ENCODE results near the gene ALKBH4. TPM values are rescaled to one million over a fixed set of nuclear protein-coding genes. Genes with fewer than 3 reads are reported as not detected.
A peak's percentile ranks its signal among the peaks of the same experiment; 100 is the strongest.

The ALKBH4 gene
- polyA plus RNA-seq, 1 of the 3 experiments (the other 2 are of a cell fraction) = 18.1 TPM

- H3K4me1 ChIP-seq (ENCODE audit: control insufficient read depth in 1 of 2, insufficient read depth in 2 of 2, low read depth in 1 of 2, low read length in 1 of 2) = peaks cover 7 to 9% of the 10 kb centered on the region in 2 experiments; a peak in 3 of 4 replicates
- H3K79me2 ChIP-seq (ENCODE audit: insufficient read depth) = peaks cover 2% of the 10 kb centered on the region; the same call in 1 of the 2 replicates
- ChIA-PET POLR2A (interaction anchor here (0.6 to 2.6 kb wide), 3 partner anchors 8 to 1617 kb away, joined by 3 to 12 read pairs (median 3); partner anchors contain the start of genes ALKBH4 and LRWD1), CTCF (interaction anchor here (0.7 to 2.0 kb wide), 4 partner anchors 9 to 177 kb away, joined by 3 to 19 read pairs (median 6); partner anchors contain the start of genes ALKBH4 and LRWD1)
- DNase-seq = no peak
- H3F3A ChIP-seq (replicated peaks; ENCODE audit: insufficient read depth) = peaks cover 22% of the 10 kb centered on the region
- H3K36me3 ChIP-seq (replicated peaks in 1 of 2; ENCODE audit: control insufficient read depth in 1 of 2, insufficient read depth in 2 of 2, low read length in 1 of 2) = peaks cover 9 to 19% of the 10 kb centered on the region in 2 experiments
- WGBS (ENCODE audit: low lambda C conversion rate) = 53% methylated on average over 10 of the region's 10 CpGs
- H3K9me3 ChIP-seq = no peaks in the 10 kb centered on the region
- H3K4me3 ChIP-seq (ENCODE audit: low read depth in 2 of 2, low read length in 1 of 2) = no peak overlapping the region
- no peaks in the 10 kb centered on the region for H3K27me3 ChIP-seq (ENCODE audit: insufficient read depth)
- H3K9ac ChIP-seq = peak overlapping the region; percentile 2; the same call in 1 of the 2 replicates
- H3K27ac ChIP-seq (ENCODE audit: low read depth in 2 of 2, low read length in 1 of 2) = peak overlapping the region in 1 of 2 experiments; percentile 43; a peak in 2 of 4 replicates
- no peak overlapping the region for H2AFZ ChIP-seq (ENCODE audit: low read depth)
- TF ChIP-seq ZBTB33 (IDR thresholded peaks at IDR 0.05; ENCODE audit: borderline replicate concordance, low read depth) (no peak), FOSL2 (IDR thresholded peaks at IDR 0.05; ENCODE audit: borderline replicate concordance, low read depth) (peak; percentile 79; the same call in 1 of the 2 replicates), TAF1 (IDR thresholded peaks at IDR 0.05; ENCODE audit: borderline replicate concordance, low read depth, low read length) (no peak), MXI1 (IDR thresholded peaks at IDR 0.05; ENCODE audit: low read depth, low read length) (no peak), CTCF (IDR thresholded peaks at IDR 0.05) (no peak), REST (IDR thresholded peaks at IDR 0.05; ENCODE audit: low read depth, low read length) (no peak), EZH2phosphoT487 (IDR thresholded peaks at IDR 0.05; ENCODE audit: borderline replicate concordance, low read depth) (no peak), RFX5 (IDR thresholded peaks at IDR 0.05; ENCODE audit: low read length) (no peak), USF1 (IDR thresholded peaks at IDR 0.05; ENCODE audit: borderline replicate concordance, low read depth) (no peak), PBX3 (IDR thresholded peaks at IDR 0.05) (peak; percentile 38; the same call in 1 of the 2 replicates), MAX (IDR thresholded peaks at IDR 0.05; ENCODE audit: low read depth) (peak; percentile 37; the same call in 1 of the 2 replicates), TEAD4 (IDR thresholded peaks at IDR 0.05; ENCODE audit: borderline replicate concordance, insufficient read depth) (no peak), ELF1 (IDR thresholded peaks at IDR 0.05) (no peak), FOXJ3 (CRISPR knock-in tag; IDR thresholded peaks at IDR 0.05) (no peak), NRF1 (IDR thresholded peaks at IDR 0.05; ENCODE audit: low read depth, low read length) (no peak), EP300 (IDR thresholded peaks at IDR 0.05; ENCODE audit: borderline replicate concordance in 1 of 2, low read depth in 1 of 2, low read length in 1 of 2) (no peak), FOXM1 (IDR thresholded peaks at IDR 0.05; ENCODE audit: low read depth) (no peak), RCOR1 (IDR thresholded peaks at IDR 0.05; ENCODE audit: low read length) (no peak), RAD21 (IDR thresholded peaks at IDR 0.05; ENCODE audit: low read length) (no peak), JUND (IDR thresholded peaks at IDR 0.05) (peak; percentile 69; the same call in 1 of the 2 replicates), NFIC (IDR thresholded peaks at IDR 0.05; ENCODE audit: borderline replicate concordance) (0 out of 2 replicates have a peak, but pooled peaks have one; percentile 15), CHD2 (IDR thresholded peaks at IDR 0.05; ENCODE audit: low read length, partially characterized antibody) (no peak)
- no peaks in the 10 kb centered on the region for H3K9me2 ChIP-seq
- H3K4me2 ChIP-seq = peak overlapping the region; percentile 53; the same call in 1 of the 2 replicates
- 0 out of 2 replicates have a peak, but pooled peaks cover 9% of the 10 kb centered on the region for H4K20me1 ChIP-seq (ENCODE audit: insufficient read depth)
Measured at GRCh38 chr7:102456327-102456726, 8.3 kb downstream of the ALKBH4 start.

Data from SK-N-SH (cell line).